SK-N-SH treated with all-trans-retinoic acid at 6 μM for 48 hours (cell line): ENCODE measurements around the gene JCAD.

Experiments
- ATAC-seq: fragments of 200-7000 bp; cut with Tn5 transposase; 3 replicates; pipeline ENCODE4 v1.9.1; 2020; ENCODE audit warnings: mild to moderate bottlenecking, moderate library complexity
- ARNTL ChIP-seq: fragments of 450-650 bp; formaldehyde crosslinking; IDR thresholded peaks from 2 replicates; pipeline ENCODE4 v1.5.0; 2020; ENCODE audit warnings: low read depth, mild to moderate bottlenecking, moderate library complexity, borderline replicate concordance
- BACH2 ChIP-seq: fragments of 250-450 bp; sonication (Bioruptor Pico); IDR thresholded peaks from 2 replicates; pipeline ENCODE4 v1.9.0; 2021; ENCODE audit warnings: mild to moderate bottlenecking, borderline replicate concordance
- CSDC2 ChIP-seq: fragments of 250-450 bp; sonication (Bioruptor Pico); IDR thresholded peaks from 2 replicates; pipeline ENCODE4 v1.5.0; 2020; ENCODE audit warnings: mild to moderate bottlenecking, moderate library complexity
- CSRNP3 ChIP-seq: fragments of 250-450 bp; sonication (Bioruptor Pico); IDR thresholded peaks from 2 replicates; pipeline ENCODE4 v1.5.1; 2021; ENCODE audit warnings: mild to moderate bottlenecking, moderate library complexity
- ESRRG ChIP-seq: fragments of 250-450 bp; sonication (Bioruptor Pico); IDR thresholded peaks from 2 replicates; pipeline ENCODE4 v1.6.1; 2021; ENCODE audit warnings: mild to moderate bottlenecking
- GLIS3 ChIP-seq: fragments of 250-450 bp; sonication (Bioruptor Pico); IDR thresholded peaks from 2 replicates; pipeline ENCODE4 v1.5.0; 2020; ENCODE audit warnings: mild to moderate bottlenecking, moderate library complexity
- OSR1 ChIP-seq: fragments of 250-450 bp; sonication (Bioruptor Pico); IDR thresholded peaks from 2 replicates; pipeline ENCODE4 v1.8.0; 2022; ENCODE audit warnings: moderate library complexity, mild to moderate bottlenecking, inconsistent platforms
- PPARA ChIP-seq: fragments of 250-450 bp; sonication (Bioruptor Pico); IDR thresholded peaks from 2 replicates; pipeline ENCODE4 v1.5.0; 2020; ENCODE audit warnings: mild to moderate bottlenecking, borderline replicate concordance
- RARB ChIP-seq: fragments of 250-450 bp; sonication (Bioruptor Pico); IDR thresholded peaks from 2 replicates; pipeline ENCODE4 v1.8.0; 2021; ENCODE audit warnings: mild to moderate bottlenecking, moderate library complexity
- TOX ChIP-seq: fragments of 250-450 bp; sonication (Bioruptor Pico); IDR thresholded peaks from 2 replicates; pipeline ENCODE4 v1.8.0; 2021; ENCODE audit warnings: mild to moderate bottlenecking, moderate library complexity, borderline replicate concordance
- ZFP3 ChIP-seq: fragments of 250-450 bp; sonication (Bioruptor Pico); IDR thresholded peaks from 2 replicates; pipeline ENCODE4 v1.5.0; 2020; ENCODE audit warnings: mild to moderate bottlenecking, moderate library complexity
- ZFP30 ChIP-seq: fragments of 450-650 bp; formaldehyde crosslinking; IDR thresholded peaks from 2 replicates; pipeline ENCODE4 v1.5.0; 2022; ENCODE audit warnings: mild to moderate bottlenecking, moderate library complexity
- ZNF565 ChIP-seq: fragments of 450-650 bp; formaldehyde crosslinking; conservative IDR thresholded peaks from 2 replicates; pipeline ENCODE4 v1.5.0; 2020; ENCODE audit warnings: low read depth, mild to moderate bottlenecking, moderate library complexity
- ZNF70 ChIP-seq: fragments of 450-650 bp; formaldehyde crosslinking; IDR thresholded peaks from 2 replicates; pipeline ENCODE4 v1.5.0; 2020; ENCODE audit warnings: mild to moderate bottlenecking, moderate library complexity
- ZNF8 ChIP-seq: fragments of 450-650 bp; formaldehyde crosslinking; IDR thresholded peaks from 2 replicates; pipeline ENCODE4 v1.5.0; 2020; ENCODE audit warnings: mild to moderate bottlenecking, moderate library complexity
- TF ChIP-seq, protein P1 (sequence below): fragments of 250-450 bp; sonication (Bioruptor Pico); IDR thresholded peaks from 2 replicates; pipeline ENCODE4 v1.8.0; 2020; ENCODE audit warnings: mild to moderate bottlenecking, moderate library complexity, borderline replicate concordance
- TF ChIP-seq, protein P2 (sequence below): fragments of 250-450 bp; sonication (Bioruptor Pico); IDR thresholded peaks from 2 replicates; pipeline ENCODE4 v1.5.1; 2020; ENCODE audit warnings: low read depth, mild to moderate bottlenecking, moderate library complexity
- TF ChIP-seq, protein P3 (sequence below): fragments of 250-450 bp; sonication (Bioruptor Pico); IDR thresholded peaks from 2 replicates; pipeline ENCODE4 v1.5.0; 2020; ENCODE audit warnings: mild to moderate bottlenecking, moderate library complexity

Gene JCAD

DNA sequence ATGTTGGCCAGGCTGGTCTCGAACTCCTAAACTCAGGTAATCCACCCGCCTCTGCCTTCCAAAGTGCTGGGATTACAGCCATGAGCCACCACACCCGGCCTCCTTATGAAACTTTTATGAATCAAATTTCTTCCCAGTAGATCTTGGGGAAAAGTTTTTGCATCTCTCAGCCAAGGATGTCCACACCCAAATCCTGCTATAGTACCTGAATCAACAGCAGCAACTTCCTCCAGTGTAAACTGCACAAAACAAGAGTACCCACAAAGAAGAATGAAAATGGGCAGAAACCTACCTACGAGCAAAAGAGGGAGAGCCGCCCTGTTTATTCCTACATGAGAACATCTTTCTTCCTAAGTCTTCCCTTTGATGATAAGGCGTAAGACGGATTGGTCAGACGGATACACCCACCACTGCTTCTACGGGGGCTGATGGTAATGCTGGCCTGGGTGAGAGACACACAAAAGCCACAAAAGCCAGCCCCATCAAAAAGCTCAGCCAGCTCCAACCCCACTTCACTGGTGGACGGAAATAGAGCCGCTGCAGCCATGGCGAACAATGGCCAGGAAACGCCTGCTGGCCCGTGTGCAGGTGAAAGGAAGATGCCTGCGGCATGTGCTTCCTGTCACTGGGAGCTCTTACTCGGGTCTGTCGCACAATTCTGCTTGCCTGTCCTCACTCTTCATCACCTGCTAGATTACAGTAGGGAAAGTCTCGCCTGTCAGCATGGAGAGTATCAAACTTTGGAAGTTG is 10.4 kb downstream of the JCAD start (continued):
- TF ChIP-seq, protein P1, sequence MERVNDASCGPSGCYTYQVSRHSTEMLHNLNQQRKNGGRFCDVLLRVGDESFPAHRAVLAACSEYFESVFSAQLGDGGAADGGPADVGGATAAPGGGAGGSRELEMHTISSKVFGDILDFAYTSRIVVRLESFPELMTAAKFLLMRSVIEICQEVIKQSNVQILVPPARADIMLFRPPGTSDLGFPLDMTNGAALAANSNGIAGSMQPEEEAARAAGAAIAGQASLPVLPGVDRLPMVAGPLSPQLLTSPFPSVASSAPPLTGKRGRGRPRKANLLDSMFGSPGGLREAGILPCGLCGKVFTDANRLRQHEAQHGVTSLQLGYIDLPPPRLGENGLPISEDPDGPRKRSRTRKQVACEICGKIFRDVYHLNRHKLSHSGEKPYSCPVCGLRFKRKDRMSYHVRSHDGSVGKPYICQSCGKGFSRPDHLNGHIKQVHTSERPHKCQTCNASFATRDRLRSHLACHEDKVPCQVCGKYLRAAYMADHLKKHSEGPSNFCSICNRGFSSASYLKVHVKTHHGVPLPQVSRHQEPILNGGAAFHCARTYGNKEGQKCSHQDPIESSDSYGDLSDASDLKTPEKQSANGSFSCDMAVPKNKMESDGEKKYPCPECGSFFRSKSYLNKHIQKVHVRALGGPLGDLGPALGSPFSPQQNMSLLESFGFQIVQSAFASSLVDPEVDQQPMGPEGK (CRISPR knock-in tag), result no peak
- no peak for TF ChIP-seq ESRRG (CRISPR knock-in tag)
- no peak for TF ChIP-seq TOX
- no peak for TF ChIP-seq CSDC2 (CRISPR knock-in tag)
- no peak for TF ChIP-seq ZFP3 (CRISPR knock-in tag)
- no peak for TF ChIP-seq PPARA (CRISPR knock-in tag)

DNA sequence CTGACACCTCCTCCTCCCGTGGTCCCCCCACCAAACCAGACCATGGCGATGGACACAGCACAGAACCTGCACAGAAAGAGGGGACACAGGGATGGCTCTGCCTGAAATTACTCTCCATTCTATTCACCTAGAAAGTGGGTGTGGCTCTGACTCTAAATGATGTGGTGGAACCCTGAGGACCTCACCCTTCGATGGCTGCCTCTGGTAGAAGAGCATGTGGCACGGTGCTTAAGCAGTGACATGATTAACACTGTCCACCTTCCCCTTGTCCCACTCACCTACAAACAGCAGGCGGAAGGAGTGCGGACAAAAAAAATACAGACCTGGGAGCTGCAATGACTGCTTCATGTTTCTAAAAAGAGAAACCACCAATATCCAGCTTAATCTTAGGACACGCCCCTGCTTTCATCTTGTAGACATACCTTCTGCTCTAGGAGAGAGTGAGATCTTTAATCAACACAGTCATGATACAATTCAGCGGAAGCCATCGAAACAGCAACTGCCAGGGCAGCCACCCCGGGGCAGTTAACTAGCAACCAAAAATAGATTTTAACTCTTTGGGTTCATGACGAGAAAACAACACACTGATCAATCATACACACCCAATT is 11.4 kb downstream of the JCAD start:
- ATAC-seq, result no peak

DNA sequence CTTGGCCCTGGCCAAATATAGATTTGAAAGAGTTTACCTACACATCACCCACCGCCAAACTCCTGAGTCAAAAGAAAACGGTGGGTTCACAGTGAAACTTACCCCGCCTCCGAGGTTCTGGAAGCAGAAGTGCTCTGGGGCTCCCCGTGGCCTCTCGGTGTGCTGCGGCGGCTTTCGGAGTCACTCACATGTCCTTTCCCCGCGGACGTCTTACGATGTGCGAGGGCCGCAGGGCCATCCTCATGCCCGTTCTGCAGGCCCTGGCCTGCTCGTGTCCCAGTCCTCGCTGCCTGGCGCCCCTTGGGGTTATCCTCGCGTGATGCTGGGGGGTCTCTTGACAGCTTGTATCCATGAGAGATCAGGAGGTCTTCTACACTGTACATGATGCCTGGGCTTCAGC is 12.0 kb downstream of the JCAD start:
- no peak for ATAC-seq
- TF ChIP-seq ZFP3 (CRISPR knock-in tag) (no peak), OSR1 (no peak), ZNF565 (CRISPR knock-in tag) (no peak), ARNTL (no peak), ESRRG (CRISPR knock-in tag) (no peak), CSRNP3 (CRISPR knock-in tag) (no peak)
- TF ChIP-seq, protein P1 (CRISPR knock-in tag), result no peak

More for the DNA sequence above, 11.4 kb downstream of the JCAD start:
- TF ChIP-seq GLIS3 (CRISPR knock-in tag) (no peak), OSR1 (no peak), BACH2 (CRISPR knock-in tag) (no peak), ARNTL (no peak), CSRNP3 (CRISPR knock-in tag) (no peak), PPARA (CRISPR knock-in tag) (no peak), TOX (no peak), ZNF70 (CRISPR knock-in tag) (no peak), ZNF8 (CRISPR knock-in tag) (no peak), RARB (no peak), ZFP30 (CRISPR knock-in tag) (no peak)
- TF ChIP-seq, protein P1 (CRISPR knock-in tag), result no peak
- TF ChIP-seq, protein P2, sequence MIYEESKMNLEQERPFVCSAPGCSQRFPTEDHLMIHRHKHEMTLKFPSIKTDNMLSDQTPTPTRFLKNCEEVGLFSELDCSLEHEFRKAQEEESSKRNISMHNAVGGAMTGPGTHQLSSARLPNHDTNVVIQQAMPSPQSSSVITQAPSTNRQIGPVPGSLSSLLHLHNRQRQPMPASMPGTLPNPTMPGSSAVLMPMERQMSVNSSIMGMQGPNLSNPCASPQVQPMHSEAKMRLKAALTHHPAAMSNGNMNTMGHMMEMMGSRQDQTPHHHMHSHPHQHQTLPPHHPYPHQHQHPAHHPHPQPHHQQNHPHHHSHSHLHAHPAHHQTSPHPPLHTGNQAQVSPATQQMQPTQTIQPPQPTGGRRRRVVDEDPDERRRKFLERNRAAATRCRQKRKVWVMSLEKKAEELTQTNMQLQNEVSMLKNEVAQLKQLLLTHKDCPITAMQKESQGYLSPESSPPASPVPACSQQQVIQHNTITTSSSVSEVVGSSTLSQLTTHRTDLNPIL (CRISPR knock-in tag), result no peak
- TF ChIP-seq, protein P3, sequence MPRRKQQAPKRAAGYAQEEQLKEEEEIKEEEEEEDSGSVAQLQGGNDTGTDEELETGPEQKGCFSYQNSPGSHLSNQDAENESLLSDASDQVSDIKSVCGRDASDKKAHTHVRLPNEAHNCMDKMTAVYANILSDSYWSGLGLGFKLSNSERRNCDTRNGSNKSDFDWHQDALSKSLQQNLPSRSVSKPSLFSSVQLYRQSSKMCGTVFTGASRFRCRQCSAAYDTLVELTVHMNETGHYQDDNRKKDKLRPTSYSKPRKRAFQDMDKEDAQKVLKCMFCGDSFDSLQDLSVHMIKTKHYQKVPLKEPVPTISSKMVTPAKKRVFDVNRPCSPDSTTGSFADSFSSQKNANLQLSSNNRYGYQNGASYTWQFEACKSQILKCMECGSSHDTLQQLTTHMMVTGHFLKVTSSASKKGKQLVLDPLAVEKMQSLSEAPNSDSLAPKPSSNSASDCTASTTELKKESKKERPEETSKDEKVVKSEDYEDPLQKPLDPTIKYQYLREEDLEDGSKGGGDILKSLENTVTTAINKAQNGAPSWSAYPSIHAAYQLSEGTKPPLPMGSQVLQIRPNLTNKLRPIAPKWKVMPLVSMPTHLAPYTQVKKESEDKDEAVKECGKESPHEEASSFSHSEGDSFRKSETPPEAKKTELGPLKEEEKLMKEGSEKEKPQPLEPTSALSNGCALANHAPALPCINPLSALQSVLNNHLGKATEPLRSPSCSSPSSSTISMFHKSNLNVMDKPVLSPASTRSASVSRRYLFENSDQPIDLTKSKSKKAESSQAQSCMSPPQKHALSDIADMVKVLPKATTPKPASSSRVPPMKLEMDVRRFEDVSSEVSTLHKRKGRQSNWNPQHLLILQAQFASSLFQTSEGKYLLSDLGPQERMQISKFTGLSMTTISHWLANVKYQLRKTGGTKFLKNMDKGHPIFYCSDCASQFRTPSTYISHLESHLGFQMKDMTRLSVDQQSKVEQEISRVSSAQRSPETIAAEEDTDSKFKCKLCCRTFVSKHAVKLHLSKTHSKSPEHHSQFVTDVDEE, result no peak
